H1 (cell line): Measurements from ENCODE around the gene PDE5A. TPM values are rescaled to one million over a fixed set of nuclear protein-coding genes. Genes with fewer than 3 reads are reported as not detected.

ENCODE experiments used
- EP300 ChIP-seq, 2 experiments: IDR thresholded peaks; 1 replicate in 1 of 2; 2 replicates in 1 of 2; pipeline ENCODE4 v1.6.1; 2011 to 2012; ENCODE audit warnings: low read depth in 2 of 2, low read length in 2 of 2, mild to moderate bottlenecking in 2 of 2, borderline replicate concordance in 1 of 2, inconsistent platforms in 1 of 2, moderate library complexity in 1 of 2
- GTF2F1 ChIP-seq: IDR thresholded peaks from 2 replicates; pipeline ENCODE4 v1.6.1; 2012; ENCODE audit warnings: low read depth, low read length, improper control_type of control experiment, borderline replicate concordance
- SP2 ChIP-seq: IDR thresholded peaks from 2 replicates; pipeline ENCODE4 v1.6.1; 2012; ENCODE audit warnings: mild to moderate bottlenecking, low read length, inconsistent platforms
- polyA plus RNA-seq, 7 experiments: library from polyadenylated mRNA; depleted of rRNA in 3 of 7; stranded (reverse) in 5 of 7; unstranded in 2 of 7; fragments of >200 nt in 5 of 7; fragments of 200-250 nt in 2 of 7; gene quantifications; 1 replicate in 5 of 7; 2 replicates in 1 of 7; 4 replicates in 1 of 7; pipeline versions ENCODE4 v1.2.1 to v1.2.3, GENCODE V29; 2011 to 2013; ENCODE audit warnings: missing spikeins in 2 of 7, mixed read lengths in 2 of 7
- total RNA-seq: library from RNA; stranded (reverse); fragmentation: NEBNext Ultra II Directional; extraction: Animal tissue kit (Norgen Biotek cat#: 25700); gene quantifications from 2 replicates; pipeline ENCODE4 v1.2.1, GENCODE V29; 2021

Gene PDE5A
- total and polyA plus RNA-seq, 2 of the 8 experiments (the other 6 are each of a cell fraction or from before 2014, with no cell fraction given): 5.6 to 32.4 TPM

GRCh38 chr4:119477412-119478053, 151.1 kb downstream of the PDE5A start (continued):
- TF ChIP-seq GTF2F1 (no peak), EP300 (IDR thresholded peaks at IDR 0.05; ENCODE audit: borderline replicate concordance in 1 of 2, low read depth in 2 of 2, low read length in 2 of 2) (no peak), SP2 (no peak)
- TF ChIP-seq, all 59 proteins: peak for 0
